Measurements from ENCODE around the gene RAI14.

The RAI14 gene

DNA sequence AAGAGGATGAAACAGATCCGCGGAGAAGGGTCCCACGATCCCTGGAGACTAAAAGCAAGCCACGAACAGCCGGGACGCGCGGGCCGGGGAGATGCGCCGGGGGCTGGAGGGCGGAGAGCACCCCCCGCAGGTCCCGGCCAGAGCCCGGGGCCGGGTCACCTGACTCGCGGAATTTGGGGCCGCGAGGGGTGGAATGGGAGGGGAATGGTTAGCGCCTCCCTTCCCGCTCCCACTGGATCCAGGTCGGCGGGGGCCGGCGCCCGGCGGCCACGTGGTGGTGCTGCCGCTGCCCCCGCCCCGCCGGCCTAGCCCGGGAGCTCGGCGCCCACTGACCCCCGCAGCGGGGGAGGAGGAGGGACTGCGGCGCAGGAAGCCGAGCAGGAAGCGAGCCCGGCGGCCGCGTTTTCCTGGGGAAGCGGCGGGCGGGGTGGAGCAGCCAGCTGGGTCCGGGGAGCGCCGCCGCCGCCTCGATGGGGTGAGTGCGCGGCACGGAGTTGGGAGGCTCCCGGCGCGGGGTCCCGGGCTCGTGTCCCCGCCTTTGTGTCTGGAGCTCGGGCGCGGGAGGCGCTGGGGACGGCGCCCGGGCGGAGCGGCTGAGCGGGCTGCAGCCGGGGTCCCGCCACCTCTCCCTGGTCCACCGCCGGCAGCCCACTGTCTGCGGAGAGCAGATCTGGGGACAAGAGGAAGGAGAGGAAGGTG, at the start of gene RAI14:
RAI14 (plus strand) TSS at position 328 of the 699 bp plus-strand sequence. CDS start 30,592 bp downstream, outside the sequence.
- DNase-seq (ENCODE audit: low read depth, low spot score) = no peak

DNA sequence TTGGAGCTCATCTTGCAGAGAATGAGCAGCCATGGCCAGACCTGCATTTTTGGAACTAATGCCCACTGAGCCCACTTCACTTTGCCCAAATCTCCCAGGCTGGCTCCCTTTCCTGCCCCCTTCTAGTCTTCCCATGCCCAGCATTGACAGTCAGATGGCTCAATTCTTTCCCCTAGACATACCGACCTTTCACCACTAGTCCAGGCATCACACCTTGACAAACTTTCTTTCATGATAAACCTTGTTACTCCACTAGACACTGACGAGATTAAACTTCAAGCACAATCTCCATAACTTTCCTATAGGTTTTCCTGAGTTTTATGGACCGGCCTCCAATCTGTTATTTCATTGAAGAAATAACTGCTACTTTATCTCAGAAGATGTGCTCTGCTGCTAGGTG, 47.8 kb upstream of the RAI14 start:
- no peak for DNase-seq (ENCODE audit: low read depth, low spot score)

DNA sequence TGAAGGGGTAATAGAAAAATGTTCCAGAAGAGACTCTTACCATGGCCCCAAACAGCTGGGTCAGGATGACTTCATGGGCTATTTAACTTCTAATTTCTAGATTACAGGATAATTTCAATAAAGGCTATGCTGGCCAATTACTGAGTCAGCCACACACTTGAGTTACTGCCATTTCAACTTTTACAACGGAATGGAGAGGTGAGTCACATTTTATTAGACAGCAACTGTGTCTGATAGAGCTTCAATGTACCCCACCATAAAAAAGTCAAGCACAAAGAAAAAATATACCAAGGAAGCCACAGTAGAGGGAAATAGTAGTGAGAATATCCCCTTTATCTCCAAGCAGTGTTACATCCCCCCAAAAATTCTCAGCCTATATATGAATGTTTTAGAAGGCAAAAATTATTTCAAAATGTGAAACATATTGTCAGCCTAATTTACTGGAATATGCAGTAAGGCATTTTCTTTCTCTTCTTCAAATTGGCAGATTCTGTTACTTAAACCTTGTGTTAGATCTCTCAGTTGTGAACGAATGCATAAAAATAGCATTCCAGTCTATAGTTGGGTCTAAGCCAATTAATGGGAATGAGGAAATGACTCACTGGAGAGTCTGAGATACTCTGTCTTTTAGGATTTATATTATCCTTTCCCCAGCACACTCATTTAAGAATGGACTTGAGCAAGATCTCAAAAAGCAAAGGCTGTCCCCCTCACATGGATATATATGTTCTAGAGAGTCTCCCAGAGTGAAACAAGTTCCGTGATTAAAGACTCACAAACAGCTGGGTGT, 47.1 kb upstream of the RAI14 start:
- no peak for DNase-seq (ENCODE audit: low read depth, low spot score)

DNA sequence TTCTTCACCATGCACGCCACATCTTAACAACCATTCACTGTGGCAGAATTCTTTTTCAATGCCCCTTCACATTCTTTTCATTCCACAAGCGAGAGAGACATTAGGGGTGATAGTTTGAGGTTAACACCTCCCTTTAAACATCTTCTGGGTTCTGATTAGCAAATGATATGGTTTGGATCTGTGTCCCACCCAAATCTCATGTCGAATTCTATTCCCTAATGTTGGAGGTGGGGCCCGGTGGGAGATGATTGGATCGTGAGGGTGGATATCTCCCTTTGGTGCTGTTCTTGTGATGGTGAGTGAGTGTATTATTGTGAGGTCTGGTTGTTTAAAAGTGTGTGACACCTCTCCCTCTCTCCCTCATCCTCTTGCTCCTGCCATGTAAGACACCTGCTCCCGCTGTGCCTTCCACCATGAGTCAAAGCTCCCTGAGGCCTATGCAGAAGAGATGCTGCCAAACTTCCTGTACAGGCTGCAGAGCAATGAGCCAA, 46.1 kb upstream of the RAI14 start:
- DNase-seq (ENCODE audit: low read depth, low spot score) = no peak

DNA sequence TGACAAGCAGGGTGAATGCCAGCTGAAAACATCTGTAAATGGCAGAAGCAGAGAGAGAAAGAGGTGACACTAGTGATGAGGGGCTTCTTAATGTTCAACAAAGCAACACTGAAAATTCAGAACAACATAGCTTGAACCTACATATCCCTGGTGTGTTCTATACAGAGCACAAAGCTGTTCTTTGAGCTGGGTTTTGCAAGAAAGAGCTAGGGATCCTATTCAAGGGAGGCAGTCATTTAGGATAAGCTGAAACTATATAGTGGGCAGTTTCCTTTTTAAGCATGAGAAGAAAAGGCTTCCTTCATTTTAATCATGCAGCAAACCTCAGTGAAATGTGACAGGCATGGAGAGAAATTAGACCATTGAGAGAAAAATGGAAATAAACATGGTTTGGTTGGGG, 45.6 kb upstream of the RAI14 start:
- DNase-seq (ENCODE audit: low read depth, low spot score) = no peak

DNA sequence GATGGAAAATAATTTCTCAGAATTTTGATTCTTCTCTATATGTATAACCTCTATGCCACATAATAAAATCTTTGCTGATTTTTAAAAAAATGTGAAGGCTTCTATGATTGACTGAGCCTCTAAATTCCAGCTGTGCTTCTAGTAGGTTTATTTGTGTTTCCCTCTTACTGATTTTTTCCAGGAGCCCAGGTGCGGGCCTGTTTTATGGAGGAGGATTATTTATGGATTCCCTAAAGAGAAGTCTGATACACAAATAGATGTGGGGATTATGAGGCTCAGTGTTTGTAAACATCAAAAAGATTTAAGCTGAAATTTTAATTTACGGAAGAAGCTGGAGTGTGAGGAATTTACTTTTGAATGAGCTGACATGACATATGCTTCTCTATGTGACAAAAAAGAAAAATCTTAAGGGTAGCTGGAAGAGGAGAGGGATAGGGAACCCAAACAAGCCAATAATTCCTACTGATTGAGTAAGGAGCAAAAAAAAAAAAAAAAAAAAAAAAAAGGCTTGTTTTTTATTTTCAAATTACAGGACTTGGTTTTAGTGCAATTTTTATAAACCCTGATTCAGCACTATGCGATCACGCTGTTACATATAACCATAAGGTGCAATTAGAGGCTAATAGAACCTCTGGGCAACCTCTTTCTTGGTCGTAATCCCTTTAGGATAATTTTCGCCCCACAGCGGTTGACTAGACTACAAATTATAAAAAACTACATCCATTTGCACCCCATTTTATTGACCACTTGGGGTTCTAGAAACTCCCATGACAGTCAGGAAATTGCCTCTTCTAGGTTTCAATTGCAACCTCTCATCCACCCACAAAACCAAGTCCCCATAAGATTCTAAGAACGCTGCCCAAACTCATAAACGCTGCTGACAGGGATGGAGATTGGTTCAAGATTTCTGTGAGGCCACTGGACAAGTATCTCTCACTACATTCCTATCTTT, 44.4 kb upstream of the RAI14 start:
- no peak for DNase-seq (ENCODE audit: low read depth, low spot score)

DNA sequence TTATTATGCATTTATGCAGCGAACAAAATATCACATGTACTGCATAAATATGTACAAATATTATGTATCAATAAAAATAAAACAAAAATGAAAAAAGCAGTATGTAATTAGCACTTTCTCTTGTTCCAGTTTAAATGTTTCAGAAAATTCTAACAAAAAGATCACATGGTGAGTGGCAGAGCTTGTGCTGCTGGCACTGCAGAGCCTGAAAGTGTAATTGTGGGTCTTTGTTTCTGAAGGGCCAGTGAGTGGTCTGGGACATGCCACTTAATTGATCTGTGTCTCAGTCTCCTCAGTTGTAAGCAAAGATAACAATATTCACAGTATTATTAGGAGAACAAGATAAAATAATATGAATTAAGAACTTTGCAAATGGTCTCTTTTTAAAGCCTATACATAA, 39.5 kb upstream of the RAI14 start:
- no peak for DNase-seq (ENCODE audit: low read depth, low spot score)

DNA sequence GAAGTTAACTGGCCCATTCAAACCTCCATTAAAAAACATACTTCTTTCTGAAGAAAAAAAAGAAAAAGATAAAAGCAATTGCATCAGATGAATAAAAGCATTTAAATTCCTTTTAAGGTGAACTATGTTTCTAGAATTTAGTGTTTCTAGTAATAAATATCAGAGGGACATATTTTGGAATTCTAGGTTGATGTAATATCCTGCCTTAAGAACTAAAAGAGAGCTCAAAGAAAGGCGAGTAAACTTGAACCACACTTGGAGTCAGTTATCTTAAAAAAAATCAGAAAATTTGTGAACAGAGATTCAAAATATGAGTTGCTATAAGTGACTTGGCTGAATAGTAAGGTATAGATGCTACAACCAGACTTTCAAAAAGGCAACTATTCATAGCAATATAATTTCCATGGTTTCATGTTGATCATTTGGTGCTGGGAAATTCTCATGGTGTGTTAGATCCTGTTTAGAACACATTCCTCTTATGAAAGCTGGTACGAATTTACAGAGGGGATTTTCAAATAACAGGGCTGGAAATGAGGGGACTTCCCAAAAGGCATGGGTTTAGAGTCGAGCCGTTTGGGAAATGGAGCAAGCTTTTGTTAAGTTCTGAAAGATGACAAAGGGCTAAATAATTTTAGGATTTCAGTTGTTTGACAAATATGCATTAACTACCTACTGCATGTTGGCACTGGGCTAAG, 37.6 kb upstream of the RAI14 start:
- DNase-seq (ENCODE audit: low read depth, low spot score) = no peak

DNA sequence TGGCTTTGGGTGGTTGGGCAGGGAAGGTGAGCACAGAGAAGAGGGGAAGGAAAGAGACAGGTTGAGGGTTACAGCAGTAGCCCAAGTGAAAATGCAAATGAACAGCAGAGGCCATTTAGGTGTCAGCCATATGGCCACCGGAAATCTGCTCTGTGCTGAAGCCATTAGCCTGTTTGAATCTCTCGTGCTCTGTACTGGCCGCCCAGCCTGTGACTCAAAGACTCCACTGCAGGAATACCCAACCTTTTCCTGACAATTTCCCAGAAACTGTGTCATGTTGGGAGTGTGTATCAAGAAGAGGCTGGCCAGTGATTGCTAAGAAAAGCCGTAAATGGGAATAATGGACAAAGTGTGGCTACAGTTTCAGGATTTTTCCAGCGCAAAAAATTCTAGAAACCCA, 35.9 kb upstream of the RAI14 start:
- no peak for DNase-seq (ENCODE audit: low read depth, low spot score)

DNA sequence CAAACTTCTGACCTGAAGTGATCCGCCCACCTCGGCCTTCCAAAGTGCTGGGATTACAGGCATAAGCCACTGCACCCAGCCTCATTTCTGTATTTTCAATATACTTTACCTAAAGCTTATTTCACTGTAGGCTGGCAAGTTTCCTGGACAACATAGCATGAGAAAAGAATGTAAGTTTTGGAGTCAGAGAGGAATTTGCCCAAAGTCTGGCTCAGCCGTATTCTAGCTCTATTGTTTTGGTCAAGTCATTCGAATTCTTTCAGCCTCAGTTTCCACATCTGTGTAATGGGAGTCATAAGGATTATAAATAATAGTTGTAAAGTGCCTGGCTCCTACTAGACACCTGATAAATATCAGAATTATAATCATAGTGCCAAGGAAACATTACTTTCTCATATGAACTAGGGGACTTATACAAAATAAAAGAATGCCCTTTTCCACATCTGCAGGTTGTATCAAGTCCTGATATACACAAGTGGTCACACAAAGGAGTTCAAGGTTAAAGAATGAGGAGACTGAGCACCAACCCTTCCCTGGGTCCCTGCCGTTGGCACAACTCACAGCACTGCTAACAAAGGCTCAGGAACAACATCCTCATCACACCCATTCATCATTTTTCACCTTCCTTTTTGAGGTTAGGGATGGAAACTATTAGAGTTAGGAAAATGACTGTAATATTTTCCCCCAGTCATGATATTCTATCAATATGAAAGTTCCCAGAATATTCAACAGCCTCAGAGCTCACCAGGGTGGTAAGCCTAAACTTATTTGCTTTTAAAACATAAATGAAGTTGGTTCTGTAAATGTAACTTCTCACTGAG, 34.6 kb upstream of the RAI14 start:
- no peak for DNase-seq (ENCODE audit: low read depth, low spot score)

DNA sequence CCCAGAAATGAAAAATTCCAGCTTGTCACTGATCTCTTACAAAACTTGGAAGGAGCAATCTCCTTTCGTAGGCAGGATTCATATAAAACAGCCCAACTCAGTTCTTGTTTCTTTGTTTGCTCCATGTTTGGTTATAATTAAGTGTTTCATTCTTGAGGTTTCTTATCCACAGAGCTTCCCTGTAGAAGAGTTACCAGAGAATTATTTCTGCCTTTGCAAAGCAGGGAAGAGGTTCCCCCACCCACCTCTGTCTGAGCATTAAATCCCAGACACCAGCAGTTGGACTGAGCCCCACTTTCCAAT, 34.1 kb upstream of the RAI14 start:
- DNase-seq (ENCODE audit: low read depth, low spot score) = no peak

DNA sequence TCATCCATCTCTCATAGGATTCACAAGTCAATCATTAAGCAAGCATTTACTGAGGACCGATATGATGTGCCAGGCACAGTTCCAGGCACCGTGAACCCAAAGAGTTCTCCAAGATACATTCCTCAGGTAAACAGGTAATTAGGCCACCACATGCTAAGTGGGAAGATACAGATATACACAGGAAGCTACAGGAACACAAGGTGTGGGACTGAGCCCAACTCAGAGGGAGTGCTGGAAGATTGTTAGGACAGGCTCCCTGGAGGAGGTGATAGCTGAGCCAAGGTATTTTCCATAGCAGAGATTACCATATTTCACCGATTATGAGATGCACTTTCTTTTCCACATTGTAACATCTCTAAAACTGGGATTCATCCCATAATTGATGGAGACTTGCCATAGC, 31.4 kb upstream of the RAI14 start:
- DNase-seq (ENCODE audit: low read depth, low spot score) = no peak

DNA sequence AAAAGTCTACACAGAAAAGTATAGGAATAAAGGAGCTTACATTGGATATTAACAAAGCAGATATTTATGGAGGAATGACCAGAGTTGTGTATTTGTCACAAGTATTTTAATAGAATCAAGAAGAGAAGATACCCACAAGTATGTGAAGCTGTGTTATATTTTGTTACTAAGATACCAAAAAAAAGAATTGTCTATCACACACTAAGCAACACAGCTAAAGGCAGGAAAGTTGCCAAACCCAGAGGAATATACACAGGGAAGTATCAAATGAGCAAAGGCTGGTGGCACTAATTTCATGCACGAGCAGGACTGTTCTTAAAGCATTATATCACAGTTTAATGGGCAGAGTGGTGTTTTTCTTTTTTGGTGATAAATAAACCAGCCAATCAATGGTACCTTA, 30.9 kb upstream of the RAI14 start:
- no peak for DNase-seq (ENCODE audit: low read depth, low spot score)

DNA sequence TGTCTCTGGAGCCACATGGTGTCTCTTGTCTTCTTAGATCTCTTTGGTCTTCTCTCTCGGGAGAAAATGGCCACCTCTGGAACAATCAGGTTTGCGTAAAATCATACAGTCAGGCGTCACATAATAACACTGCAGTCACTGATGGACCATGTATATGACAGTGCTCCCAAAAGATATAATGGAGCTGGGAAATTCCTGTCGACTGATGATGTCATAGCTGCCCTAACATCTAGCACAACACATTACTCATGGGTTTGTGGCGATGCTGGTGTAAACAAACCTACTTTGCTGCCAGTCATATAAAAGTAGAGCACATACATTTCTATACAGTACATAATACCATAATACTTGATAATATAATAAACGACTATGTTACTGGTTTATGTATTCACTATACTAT, 30.1 kb upstream of the RAI14 start:
- DNase-seq (ENCODE audit: low read depth, low spot score) = no peak

DNA sequence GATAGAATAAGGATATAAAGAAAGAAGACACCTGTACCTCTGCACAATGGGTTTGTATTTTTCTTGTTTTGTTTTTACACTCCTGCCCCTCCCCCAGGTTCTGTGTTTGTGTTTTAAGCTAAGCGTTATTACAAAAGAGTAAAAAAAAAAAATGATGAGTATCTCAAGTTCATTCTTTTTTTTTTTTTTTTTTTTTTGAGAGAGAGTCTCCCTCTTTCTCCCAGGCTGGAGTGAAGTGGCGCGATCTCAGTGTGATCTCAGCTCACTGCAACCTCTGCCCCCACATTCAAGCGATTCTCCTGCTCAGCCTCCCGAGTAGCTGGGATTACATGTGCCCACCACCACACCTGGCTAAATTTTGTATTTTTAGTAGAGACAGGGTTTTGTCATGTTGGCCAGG, 29.4 kb upstream of the RAI14 start:
- DNase-seq (ENCODE audit: low read depth, low spot score) = no peak

DNA sequence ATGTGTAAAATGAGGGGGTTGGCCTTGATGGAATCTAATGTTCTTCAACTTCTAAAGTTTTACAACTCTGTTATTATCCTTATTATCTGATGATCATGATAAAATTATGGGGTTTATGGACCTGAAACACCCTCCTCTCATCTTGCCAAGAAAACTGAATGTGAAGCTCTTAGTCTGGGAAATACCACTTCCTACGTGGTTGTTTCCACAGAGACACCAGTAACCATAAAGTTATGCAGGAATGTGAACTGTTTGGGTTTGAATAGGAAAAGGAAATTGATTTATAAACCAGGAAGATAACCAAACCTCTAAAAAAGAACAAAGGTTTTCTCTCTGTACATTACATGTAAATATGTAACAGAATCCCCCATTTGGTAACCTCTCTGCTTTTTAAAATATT, 28.3 kb upstream of the RAI14 start:
- no peak for DNase-seq (ENCODE audit: low read depth, low spot score)

DNA sequence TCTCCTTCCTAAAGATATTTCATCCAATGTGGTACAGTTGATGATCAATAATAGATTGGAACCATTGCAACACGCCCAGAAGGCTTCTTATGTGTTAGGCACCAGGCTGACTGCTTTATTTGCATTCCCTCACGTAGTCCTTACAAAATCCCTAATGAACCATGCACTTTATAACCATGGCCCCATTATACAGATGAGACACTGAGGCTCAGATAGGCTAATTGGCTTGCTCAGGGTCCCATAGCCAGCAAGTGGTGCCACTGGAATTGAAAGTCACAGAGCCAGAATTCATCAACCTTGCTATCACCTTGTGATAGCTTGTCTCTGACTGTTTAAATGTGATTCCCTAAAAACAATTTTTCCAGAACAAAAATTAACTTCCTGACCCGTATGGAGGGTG, 27.8 kb upstream of the RAI14 start:
- DNase-seq (ENCODE audit: low read depth, low spot score) = no peak

DNA sequence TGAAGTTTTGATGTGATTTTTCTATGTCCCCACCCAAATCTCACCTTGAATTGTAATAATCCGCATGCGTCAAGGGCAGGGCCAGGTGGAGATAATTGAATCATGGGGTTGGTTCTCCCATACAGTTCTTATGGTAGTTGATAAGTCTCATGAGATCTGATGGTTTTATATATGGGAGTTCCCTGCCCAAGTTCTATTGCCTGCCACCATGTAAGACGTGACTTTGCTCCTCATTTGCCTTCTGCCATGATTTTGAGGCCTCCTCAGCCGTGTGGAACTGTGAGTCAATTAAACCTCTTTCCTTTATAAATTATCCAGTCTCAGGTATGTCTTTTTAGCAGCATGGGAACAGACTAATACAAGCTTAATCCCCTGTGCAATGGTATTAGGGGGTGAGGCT, 25.5 kb upstream of the RAI14 start:
- DNase-seq (ENCODE audit: low read depth, low spot score) = no peak

DNA sequence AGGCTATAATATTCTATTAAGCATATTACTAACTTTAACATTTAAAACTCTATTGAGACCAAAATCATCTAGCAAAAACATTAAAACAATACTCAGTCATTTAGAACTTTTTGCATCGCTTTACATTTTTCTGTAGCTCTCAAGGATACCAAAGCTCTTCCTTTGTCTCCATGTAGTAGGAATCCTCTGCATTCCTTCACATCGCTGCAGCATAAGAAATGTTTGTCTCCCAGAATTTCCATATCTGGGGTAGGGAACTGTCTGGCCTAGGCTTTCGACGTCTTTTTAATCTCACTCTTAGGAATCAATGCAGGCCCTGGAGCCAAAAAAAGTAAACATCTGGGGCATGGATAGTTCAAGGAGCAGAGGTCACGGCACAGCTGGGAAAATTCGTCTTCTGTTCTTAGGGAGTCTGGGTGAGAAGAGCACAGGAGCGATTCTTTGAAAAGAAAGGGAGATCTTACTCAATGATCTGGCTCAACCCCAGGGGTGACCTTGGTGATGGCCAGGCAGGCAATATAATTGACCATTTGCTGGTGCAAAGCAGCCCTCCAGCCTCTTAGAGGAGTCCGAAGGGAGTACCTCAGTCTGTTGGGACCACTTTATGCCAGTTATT, 23.2 kb upstream of the RAI14 start:
- DNase-seq (ENCODE audit: low read depth, low spot score) = no peak

Data from brain pericyte (primary cell).